Karpas-422 (cell line): Measurements from ENCODE around the gene RNFT2. TPM values are rescaled to one million over a fixed set of nuclear protein-coding genes. Genes with fewer than 3 reads are reported as not detected.
A peak's percentile ranks its signal among the peaks of the same experiment; 100 is the strongest.

Experiments used
- DNase-seq: peaks from one replicate; pipeline ENCODE4 v3.0.0-alpha.2; 2015
- H2AFZ ChIP-seq: fragments of 200-600 bp; sonication (generic); 2 replicates; pipeline ENCODE4 v1.6.1; 2014; ENCODE audit warnings: antibody characterized with exemption, low read length, mixed read lengths
- H3K27ac ChIP-seq: fragments of 200-600 bp; sonication (generic); 2 replicates; pipeline ENCODE4 v1.5.1; 2014; ENCODE audit warnings: mild to moderate bottlenecking, low read length, moderate library complexity
- H3K27me3 ChIP-seq: fragments of 200-600 bp; sonication (generic); 2 replicates; pipeline ENCODE4 v1.6.1; 2014; ENCODE audit warnings: low read length, mixed read lengths
- H3K36me3 ChIP-seq: fragments of 200-600 bp; sonication (generic); 2 replicates; pipeline ENCODE4 v1.6.1; 2014; ENCODE audit warnings: low read length, mixed read lengths; ENCODE audit not compliant: insufficient read depth
- H3K4me1 ChIP-seq: fragments of 200-600 bp; sonication (generic); 2 replicates; pipeline ENCODE4 v1.6.1; 2014; ENCODE audit warnings: mild to moderate bottlenecking, low read length, mixed read lengths
- H3K4me2 ChIP-seq: fragments of 200-600 bp; sonication (generic); 2 replicates; pipeline ENCODE4 v1.6.1; 2014; ENCODE audit warnings: low read length, low read depth, mild to moderate bottlenecking; ENCODE audit not compliant: poor library complexity, severe bottlenecking
- H3K4me3 ChIP-seq: fragments of 200-600 bp; sonication (generic); 2 replicates; pipeline ENCODE4 v1.5.1; 2014; ENCODE audit warnings: mild to moderate bottlenecking, antibody characterized with exemption, low read length, mixed read lengths
- H3K79me2 ChIP-seq: fragments of 200-600 bp; sonication (generic); 2 replicates; pipeline ENCODE4 v1.6.1; 2014; ENCODE audit warnings: mild to moderate bottlenecking, low read length, mixed read lengths
- H3K9ac ChIP-seq: fragments of 200-600 bp; sonication (generic); 2 replicates; pipeline ENCODE4 v1.6.0; 2014; ENCODE audit warnings: low read length
- H3K9me2 ChIP-seq: fragments of 200-600 bp; sonication (generic), shearing (Covaris generic); replicated peaks from 2 replicates; pipeline ENCODE4 v1.6.0; 2014; ENCODE audit warnings: mild to moderate bottlenecking, low read length, moderate library complexity; ENCODE audit not compliant: insufficient read depth
- H3K9me3 ChIP-seq: fragments of 300-700, 200-600 bp; sonication (generic); 2 replicates; pipeline ENCODE4 v1.6.1; 2014; ENCODE audit warnings: low read length, mixed read lengths
- H4K20me1 ChIP-seq: fragments of 200-600 bp; sonication (generic); 2 replicates; pipeline ENCODE4 v1.6.1; 2014; ENCODE audit warnings: mild to moderate bottlenecking, antibody characterized with exemption, low read length, low read depth; ENCODE audit not compliant: insufficient read depth
- total RNA-seq: library from RNA; depleted of rRNA; stranded (reverse); fragments of >200 nt; shearing (Covaris generic); gene quantifications from 2 replicates; pipeline ENCODE4 v1.2.3, GENCODE V29; 2014; ENCODE audit warnings: low replicate concordance

RNFT2 gene
- total RNA-seq, 1 experiment from 2014 or later = 6.7 TPM

GRCh38 chr12:116839287-116839830 lies 101.2 kb downstream of the RNFT2 start:
- H3K79me2 ChIP-seq = no peaks in the 10 kb centered on the region
- H3K4me2 ChIP-seq = no peak overlapping the region
- H3K27me3 ChIP-seq = no peaks in the 10 kb centered on the region
- H4K20me1 ChIP-seq = no peaks in the 10 kb centered on the region
- DNase-seq = no peak
- H3K36me3 ChIP-seq = no peaks in the 10 kb centered on the region
- H3K9me3 ChIP-seq = no peaks in the 10 kb centered on the region
- no peak overlapping the region for H3K4me3 ChIP-seq
- H3K9me2 ChIP-seq = no peaks in the 10 kb centered on the region
- peaks cover 25% of the 10 kb centered on the region for H3K4me1 ChIP-seq
- peak overlapping the region; percentile 36; the same call in 1 of the 2 replicates for H3K9ac ChIP-seq
- H2AFZ ChIP-seq = no peak overlapping the region
- peak overlapping the region; percentile 66 for H3K27ac ChIP-seq

DNA sequence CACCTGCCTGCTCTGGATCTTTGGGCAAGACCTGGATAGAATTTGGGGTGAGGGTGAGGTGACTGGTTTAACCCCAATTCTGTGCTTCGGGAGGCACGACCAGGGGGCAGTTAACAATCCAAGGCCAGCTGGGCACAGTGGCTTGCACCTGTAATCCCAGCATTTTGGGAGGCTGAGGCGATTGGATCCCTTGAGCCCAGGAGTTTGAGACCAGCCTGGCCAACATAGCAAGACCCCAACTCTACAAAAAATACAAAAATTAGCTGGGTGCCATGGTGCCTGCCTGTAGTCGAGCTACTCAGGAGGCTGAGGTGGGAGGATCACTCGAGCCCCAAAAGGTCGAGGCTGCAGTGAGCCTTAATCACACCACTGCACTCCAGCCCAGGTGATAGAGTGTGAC lies 105.0 kb downstream of the RNFT2 start:
- H3K27ac ChIP-seq = no peak overlapping the region
- no peaks in the 10 kb centered on the region for H3K36me3 ChIP-seq
- H4K20me1 ChIP-seq = no peaks in the 10 kb centered on the region
- H3K9me3 ChIP-seq = no peaks in the 10 kb centered on the region
- no peak overlapping the region for H3K4me2 ChIP-seq
- DNase-seq = no peak
- H3K9ac ChIP-seq = no peak overlapping the region
- no peak overlapping the region for H2AFZ ChIP-seq
- no peaks in the 10 kb centered on the region for H3K79me2 ChIP-seq
- H3K9me2 ChIP-seq = no peaks in the 10 kb centered on the region
- no peak overlapping the region for H3K4me3 ChIP-seq
- no peaks in the 10 kb centered on the region for H3K27me3 ChIP-seq
- H3K4me1 ChIP-seq = peaks cover 14% of the 10 kb centered on the region

DNA sequence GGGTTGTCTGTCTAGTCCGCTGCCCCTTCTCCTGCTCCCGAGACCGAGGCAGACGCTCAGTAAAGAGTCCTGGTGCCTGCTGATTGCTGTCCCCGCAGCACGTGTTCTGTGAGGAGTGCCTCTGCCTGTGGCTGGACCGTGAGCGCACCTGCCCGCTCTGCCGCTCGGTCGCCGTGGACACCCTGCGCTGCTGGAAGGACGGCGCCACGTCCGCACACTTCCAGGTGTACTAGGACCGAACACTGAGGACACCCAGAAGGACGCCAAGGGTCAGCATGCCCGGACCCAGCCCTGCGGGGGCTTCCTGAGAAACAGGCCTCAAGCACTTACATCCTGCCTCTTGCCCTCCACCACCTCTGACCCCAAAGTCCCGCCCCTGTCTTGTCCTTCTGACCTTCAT lies 111.1 kb downstream of the RNFT2 start:
- H2AFZ ChIP-seq = no peak overlapping the region
- H3K9me3 ChIP-seq = no peaks in the 10 kb centered on the region
- H3K79me2 ChIP-seq = no peaks in the 10 kb centered on the region
- no peaks in the 10 kb centered on the region for H4K20me1 ChIP-seq
- no peaks in the 10 kb centered on the region for H3K9me2 ChIP-seq
- no peak overlapping the region for H3K27ac ChIP-seq
- no peaks in the 10 kb centered on the region for H3K36me3 ChIP-seq
- H3K4me2 ChIP-seq = no peak overlapping the region
- H3K9ac ChIP-seq = no peak overlapping the region
- DNase-seq = no peak
- no peaks in the 10 kb centered on the region for H3K27me3 ChIP-seq
- no peak overlapping the region for H3K4me3 ChIP-seq
- no peaks in the 10 kb centered on the region for H3K4me1 ChIP-seq

GRCh38 chr12:116852303-116852702 lies 114.2 kb downstream of the RNFT2 start:
- Histone ChIP-seq H3K9ac (no peak overlapping the region), H3K4me3 (no peak overlapping the region), H3K36me3 (no peaks in the 10 kb centered on the region), H3K27me3 (no peaks in the 10 kb centered on the region), H4K20me1 (no peaks in the 10 kb centered on the region), H3K4me2 (no peak overlapping the region), H3K4me1 (peaks cover 5% of the 10 kb centered on the region), H3K79me2 (no peaks in the 10 kb centered on the region), H2AFZ (no peak overlapping the region), H3K9me3 (no peaks in the 10 kb centered on the region), H3K27ac (no peak overlapping the region), H3K9me2 (no peaks in the 10 kb centered on the region)
- no peak for DNase-seq

GRCh38 chr12:116853507-116853906 lies 115.4 kb downstream of the RNFT2 start:
- H3K27ac ChIP-seq = no peak overlapping the region
- no peaks in the 10 kb centered on the region for H3K9me3 ChIP-seq
- H3K36me3 ChIP-seq = no peaks in the 10 kb centered on the region
- H4K20me1 ChIP-seq = no peaks in the 10 kb centered on the region
- no peaks in the 10 kb centered on the region for H3K79me2 ChIP-seq
- no peak overlapping the region for H3K4me3 ChIP-seq
- no peak overlapping the region for H2AFZ ChIP-seq
- H3K9me2 ChIP-seq = no peaks in the 10 kb centered on the region
- H3K9ac ChIP-seq = no peak overlapping the region
- H3K4me2 ChIP-seq = no peak overlapping the region
- peaks cover 17% of the 10 kb centered on the region for H3K4me1 ChIP-seq
- no peak for DNase-seq
- no peaks in the 10 kb centered on the region for H3K27me3 ChIP-seq

DNA sequence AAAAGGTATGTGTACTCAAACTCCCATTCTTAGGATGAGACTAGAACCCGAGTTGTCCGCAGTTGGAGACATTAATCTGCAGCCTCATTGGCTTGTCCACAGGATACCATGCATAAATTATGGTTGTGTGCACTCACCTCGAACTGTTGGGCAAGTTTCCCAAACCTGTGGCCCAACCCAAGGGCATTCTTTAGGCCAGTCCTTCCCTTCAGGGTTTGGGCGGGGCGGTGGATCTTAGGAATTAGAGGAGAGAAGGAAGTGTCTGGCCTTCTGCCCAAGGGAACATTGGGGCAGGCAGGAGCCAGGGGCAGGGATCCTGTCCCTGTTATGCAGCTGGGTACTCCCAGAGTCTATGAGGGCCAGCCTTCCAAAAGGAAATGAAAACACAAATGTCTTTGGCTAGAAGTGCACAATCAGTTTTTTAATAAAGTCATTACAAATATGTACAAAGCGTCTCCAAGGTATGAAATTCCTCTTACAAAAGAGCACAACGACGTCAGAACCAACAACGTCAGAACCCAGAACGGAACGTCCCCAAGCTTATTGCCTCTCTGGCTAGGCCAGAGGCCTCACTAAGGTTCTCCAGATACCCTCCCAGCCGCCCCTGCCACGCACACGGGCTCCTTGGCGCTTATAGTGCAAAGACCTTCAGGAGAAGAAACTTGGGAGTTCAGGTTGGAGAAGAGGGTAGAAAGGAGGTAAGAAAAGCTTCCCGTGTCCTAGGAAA lies 117.8 kb downstream of the RNFT2 start:
- H3K9me2 ChIP-seq = no peaks in the 10 kb centered on the region
- H3K27me3 ChIP-seq = no peaks in the 10 kb centered on the region
- H3K9ac ChIP-seq = no peak overlapping the region
- H4K20me1 ChIP-seq = no peaks in the 10 kb centered on the region
- no peaks in the 10 kb centered on the region for H3K36me3 ChIP-seq
- no peak overlapping the region for H2AFZ ChIP-seq
- peaks cover 41% of the 10 kb centered on the region for H3K4me1 ChIP-seq
- no peaks in the 10 kb centered on the region for H3K9me3 ChIP-seq
- no peak for DNase-seq
- no peak overlapping the region for H3K4me3 ChIP-seq
- H3K4me2 ChIP-seq = no peak overlapping the region
- H3K79me2 ChIP-seq = no peaks in the 10 kb centered on the region
- no peak overlapping the region for H3K27ac ChIP-seq

DNA sequence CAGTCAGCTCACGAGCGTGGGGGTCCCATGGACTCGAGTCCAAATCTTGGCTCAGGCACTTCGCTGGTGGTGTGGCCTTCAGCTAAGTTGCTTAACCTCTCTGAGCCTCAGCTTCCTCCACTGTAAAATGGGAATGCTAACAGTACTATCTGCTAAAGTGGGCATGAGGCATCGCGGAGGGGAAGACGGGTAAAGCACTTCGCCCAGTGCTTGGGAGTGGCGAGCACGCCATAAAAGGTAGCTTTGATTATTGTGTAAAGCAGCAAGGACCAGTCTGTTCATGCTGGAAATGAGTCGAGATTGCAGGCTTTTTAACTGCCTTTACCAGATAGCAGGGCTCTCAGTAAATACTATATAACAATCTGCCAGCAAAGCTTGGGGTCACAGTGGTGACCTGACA lies 118.6 kb downstream of the RNFT2 start:
- no peaks in the 10 kb centered on the region for H4K20me1 ChIP-seq
- no peaks in the 10 kb centered on the region for H3K36me3 ChIP-seq
- no peak overlapping the region for H3K9ac ChIP-seq
- peaks cover 49% of the 10 kb centered on the region for H3K4me1 ChIP-seq
- no peaks in the 10 kb centered on the region for H3K9me3 ChIP-seq
- no peak overlapping the region for H3K4me3 ChIP-seq
- H2AFZ ChIP-seq = no peak overlapping the region
- H3K9me2 ChIP-seq = no peaks in the 10 kb centered on the region
- H3K27me3 ChIP-seq = no peaks in the 10 kb centered on the region
- no peak overlapping the region for H3K4me2 ChIP-seq
- H3K27ac ChIP-seq = no peak overlapping the region
- no peak for DNase-seq
- no peaks in the 10 kb centered on the region for H3K79me2 ChIP-seq

DNA sequence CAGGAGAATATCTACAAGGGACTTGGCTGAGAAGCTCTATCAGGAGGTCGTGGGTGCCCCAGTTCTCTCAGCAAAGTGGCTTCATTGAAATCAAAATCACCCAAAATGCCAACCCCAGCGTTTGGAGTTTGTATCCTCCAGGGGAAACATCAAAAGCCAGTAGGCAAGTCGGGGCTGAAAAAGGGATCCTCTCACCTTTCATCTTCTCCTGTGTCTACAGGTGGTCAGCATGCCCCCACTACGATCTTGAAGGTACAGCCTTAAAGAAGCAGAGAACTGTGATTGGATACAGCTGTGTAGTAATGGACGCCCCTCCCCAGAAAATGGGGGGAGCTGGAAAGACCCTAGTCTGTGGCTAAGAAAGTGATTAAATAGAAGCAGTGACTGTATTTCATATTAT lies 121.0 kb downstream of the RNFT2 start:
- no peaks in the 10 kb centered on the region for H3K9me3 ChIP-seq
- DNase-seq = no peak
- no peaks in the 10 kb centered on the region for H4K20me1 ChIP-seq
- H3K9ac ChIP-seq = no peak overlapping the region
- peak overlapping the region; percentile 77 for H3K4me2 ChIP-seq
- H3K4me1 ChIP-seq = peaks cover 53% of the 10 kb centered on the region
- H3K27ac ChIP-seq = no peak overlapping the region
- H3K4me3 ChIP-seq = peak overlapping the region; percentile 17; the same call in 1 of the 2 replicates
- H3K27me3 ChIP-seq = no peaks in the 10 kb centered on the region
- no peaks in the 10 kb centered on the region for H3K79me2 ChIP-seq
- H2AFZ ChIP-seq = no peak overlapping the region
- H3K36me3 ChIP-seq = no peaks in the 10 kb centered on the region
- H3K9me2 ChIP-seq = no peaks in the 10 kb centered on the region
